ENCODE results near the gene ZNF382. TPM values are rescaled to one million over a fixed set of nuclear protein-coding genes. Genes with fewer than 3 reads are reported as not detected.

ZNF382 gene
- total and polyA plus RNA-seq, 2 of the 4 experiments (the other 2 are of a cell fraction): 0.80 to 4.5 TPM

- Histone ChIP-seq H3K9me1 (ENCODE audit: insufficient read depth, low read length) (no peaks in the 10 kb centered on the region), H2BK5ac (ENCODE audit: low read depth, low read length, poor library complexity, severe bottlenecking) (no peak overlapping the region), H4K5ac (ENCODE audit: low read depth, low read length) (no peak overlapping the region), H4K20me1 (ENCODE audit: insufficient read depth, low read length) (no peaks in the 10 kb centered on the region), H2AK9ac (replicated peaks; ENCODE audit: low read depth, low read length, poor library complexity) (no peak overlapping the region), H2BK20ac (ENCODE audit: low read depth, low read length) (no peak overlapping the region), H2AFZ (replicated peaks; ENCODE audit: low read length, poor library complexity) (no peak overlapping the region), H3K79me1 (ENCODE audit: low read depth in 1 of 2, low read length in 2 of 2) (peaks cover 15 to 21% of the 10 kb centered on the region in 2 experiments), H3K18ac (ENCODE audit: low read depth, low read length) (no peak overlapping the region), H3K4me3 (ENCODE audit: insufficient read depth, low read depth, low read length) (no peak overlapping the region), H3K9ac (ENCODE audit: low read depth, low read length) (no peak overlapping the region), H3K14ac (replicated peaks; ENCODE audit: low read depth, low read length) (no peak overlapping the region), H3K4ac (ENCODE audit: low read depth, low read length) (no peak overlapping the region), H3K56ac (ENCODE audit: extremely low read depth, insufficient read depth, low read length) (no peak overlapping the region), H3K4me1 (ENCODE audit: control insufficient read depth, insufficient read depth, low read length) (no peaks in the 10 kb centered on the region; the same call in 1 of the 2 replicates), H3K23ac (ENCODE audit: low read depth, low read length) (no peak overlapping the region), H3K36me3 (ENCODE audit: control insufficient read depth, insufficient read depth, low read length) (peaks cover 28% of the 10 kb centered on the region), H3K9me3 (ENCODE audit: control insufficient read depth, insufficient read depth, low read length) (peaks cover 20% of the 10 kb centered on the region), H2BK120ac (ENCODE audit: low read depth, low read length) (no peak overlapping the region), H2AK5ac (ENCODE audit: low read depth, low read length) (no peak overlapping the region), H2BK15ac (ENCODE audit: low read depth, low read length) (no peak overlapping the region), H3K27ac (ENCODE audit: insufficient read depth, low read length) (no peak overlapping the region), H3K4me2 (ENCODE audit: low read depth, low read length) (no peak overlapping the region), H4K91ac (ENCODE audit: insufficient read depth, low read depth, low read length) (no peak overlapping the region), H3K27me3 (ENCODE audit: control insufficient read depth, insufficient read depth, low read length) (no peaks in the 10 kb centered on the region), H4K8ac (ENCODE audit: low read depth in 2 of 2, low read length in 2 of 2) (no peak overlapping the region)
- in situ Hi-C loops (cut with MboI; ENCODE audit: low sequenced_read_pairs) (no loop called here), intact Hi-C loops (cut with micrococcal nuclease) (no loop called here), dilution Hi-C loops (cut with HindIII; ENCODE audit: low sequenced_read_pairs, unreplicated experiment) (no loop called here)
- ATAC-seq (ENCODE audit: low read depth) (no peak), DNase-seq (no peak)
- TF ChIP-seq FOS (IDR thresholded peaks at IDR 0.05; ENCODE audit: low read depth, low read length) (no peak), SMC3 (IDR thresholded peaks at IDR 0.05; ENCODE audit: low read depth, low read length) (no peak), BHLHE40 (IDR thresholded peaks at IDR 0.05; ENCODE audit: low read depth, low read length) (no peak), RAD21 (IDR thresholded peaks at IDR 0.05; ENCODE audit: low read length) (no peak), MXI1 (IDR thresholded peaks at IDR 0.05; ENCODE audit: borderline replicate concordance, low read depth, low read length) (no peak), POLR2A (IDR thresholded peaks at IDR 0.05; ENCODE audit: low read depth, low read length) (no peak), RFX5 (IDR thresholded peaks at IDR 0.05; ENCODE audit: low read depth, low read length) (no peak), MAFK (IDR thresholded peaks at IDR 0.05; ENCODE audit: low read depth, low read length) (no peak), CEBPB (IDR thresholded peaks at IDR 0.05; ENCODE audit: low read depth, low read length) (no peak), NFE2L2 (IDR thresholded peaks at IDR 0.05; ENCODE audit: low read depth, low read length) (no peak), ELK1 (IDR thresholded peaks at IDR 0.05; ENCODE audit: borderline replicate concordance, low read depth, low read length) (no peak), CHD1 (IDR thresholded peaks at IDR 0.05; ENCODE audit: low read depth, low read length) (no peak), USF2 (IDR thresholded peaks at IDR 0.05; ENCODE audit: low read depth, low read length) (no peak), CTCF (conservative IDR thresholded peaks at IDR 0.05; ENCODE audit: low read depth, low read length) (no peak), MAZ (IDR thresholded peaks at IDR 0.05; ENCODE audit: borderline replicate concordance, low read depth, low read length) (no peak), RCOR1 (IDR thresholded peaks at IDR 0.05; ENCODE audit: insufficient replicate concordance, low read length) (no peak)
- BruUV-seq (replicated peaks): no TSS peak
- WGBS, 2 experiments (ENCODE audit: extremely low coverage in 2 of 2, insufficient read length in 1 of 2): no CpG with 5 or more reads among the region's 3 CpGs
- ChIA-PET CTCF (no interaction called here), POLR2A (ENCODE audit: unreplicated experiment) (no interaction called here)
These were observed 27.7 kb upstream of the ZNF382 start for GRCh38 chr19:36577271-36577996.

Data from IMR-90 (cell line).